ENCODE measurements around the gene CD52.

CD52 gene

DNA sequence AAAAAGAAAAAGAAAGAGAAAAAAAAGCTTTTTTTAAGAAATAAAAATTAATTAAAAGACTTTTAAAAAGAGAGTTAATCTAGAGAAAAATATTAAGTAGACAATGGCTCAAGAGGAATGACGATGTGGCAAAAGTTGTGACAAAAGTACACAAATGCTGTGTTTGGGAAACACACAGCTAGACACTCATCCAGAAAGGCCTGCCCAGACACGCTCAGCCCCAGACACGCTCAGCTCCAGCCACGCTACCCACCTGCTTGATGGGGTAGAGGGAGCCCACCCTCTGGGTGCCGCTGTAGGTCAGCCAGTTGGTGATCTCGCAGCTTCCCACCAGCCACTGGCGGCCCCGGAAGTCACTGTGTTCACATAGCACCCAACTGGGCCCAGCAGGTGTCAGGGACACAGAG, 10.2 kb downstream of the CD52 start (continued):
- TF ChIP-seq PATZ1 (tag by site-specific recombination; IDR thresholded peaks at IDR 0.05) = peak; percentile 22; the same call in 1 of the 2 replicates
- TF ChIP-seq, protein P1, sequence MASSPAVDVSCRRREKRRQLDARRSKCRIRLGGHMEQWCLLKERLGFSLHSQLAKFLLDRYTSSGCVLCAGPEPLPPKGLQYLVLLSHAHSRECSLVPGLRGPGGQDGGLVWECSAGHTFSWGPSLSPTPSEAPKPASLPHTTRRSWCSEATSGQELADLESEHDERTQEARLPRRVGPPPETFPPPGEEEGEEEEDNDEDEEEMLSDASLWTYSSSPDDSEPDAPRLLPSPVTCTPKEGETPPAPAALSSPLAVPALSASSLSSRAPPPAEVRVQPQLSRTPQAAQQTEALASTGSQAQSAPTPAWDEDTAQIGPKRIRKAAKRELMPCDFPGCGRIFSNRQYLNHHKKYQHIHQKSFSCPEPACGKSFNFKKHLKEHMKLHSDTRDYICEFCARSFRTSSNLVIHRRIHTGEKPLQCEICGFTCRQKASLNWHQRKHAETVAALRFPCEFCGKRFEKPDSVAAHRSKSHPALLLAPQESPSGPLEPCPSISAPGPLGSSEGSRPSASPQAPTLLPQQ (tag by site-specific recombination; IDR thresholded peaks at IDR 0.05) = peak; percentile 22; the same call in 1 of the 2 replicates
- no peak for TF ChIP-seq ZNF214 (tag by site-specific recombination; IDR thresholded peaks at IDR 0.05; ENCODE audit: borderline replicate concordance)
- TF ChIP-seq ZNF624 (tag by site-specific recombination; IDR thresholded peaks at IDR 0.05) = no peak
- TF ChIP-seq ZNF654 (tag by site-specific recombination; IDR thresholded peaks at IDR 0.05; ENCODE audit: low read depth) = no peak
- no peak for TF ChIP-seq ZNF280D (tag by site-specific recombination; IDR thresholded peaks at IDR 0.05)
- TF ChIP-seq ZBTB1 (tag by site-specific recombination; IDR thresholded peaks at IDR 0.05) = no peak
- TF ChIP-seq, protein P2, sequence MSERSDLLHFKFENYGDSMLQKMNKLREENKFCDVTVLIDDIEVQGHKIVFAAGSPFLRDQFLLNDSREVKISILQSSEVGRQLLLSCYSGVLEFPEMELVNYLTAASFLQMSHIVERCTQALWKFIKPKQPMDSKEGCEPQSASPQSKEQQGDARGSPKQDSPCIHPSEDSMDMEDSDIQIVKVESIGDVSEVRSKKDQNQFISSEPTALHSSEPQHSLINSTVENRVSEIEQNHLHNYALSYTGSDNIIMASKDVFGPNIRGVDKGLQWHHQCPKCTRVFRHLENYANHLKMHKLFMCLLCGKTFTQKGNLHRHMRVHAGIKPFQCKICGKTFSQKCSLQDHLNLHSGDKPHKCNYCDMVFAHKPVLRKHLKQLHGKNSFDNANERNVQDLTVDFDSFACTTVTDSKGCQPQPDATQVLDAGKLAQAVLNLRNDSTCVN (tag by site-specific recombination; optimal IDR thresholded peaks at IDR 0.05) = no peak
- peak; percentile 36; the same call in 1 of the 2 replicates for TF ChIP-seq PRDM10 (tag by site-specific recombination; IDR thresholded peaks at IDR 0.05)
- no peak for TF ChIP-seq ZNF398 (tag by site-specific recombination; IDR thresholded peaks at IDR 0.05)
- TF ChIP-seq ZFHX2 (tag by site-specific recombination; conservative IDR thresholded peaks at IDR 0.05) = 0 out of 2 replicates have a peak, but pooled peaks have one; percentile 19
- no peak for TF ChIP-seq ZNF416 (tag by site-specific recombination; IDR thresholded peaks at IDR 0.05)
- TF ChIP-seq ZNF23 (tag by site-specific recombination; IDR thresholded peaks at IDR 0.05; ENCODE audit: borderline replicate concordance) = no peak
- no peak for TF ChIP-seq MEIS1 (CRISPR knock-in tag; IDR thresholded peaks at IDR 0.05; ENCODE audit: borderline replicate concordance)
- TF ChIP-seq ZNF660 (tag by site-specific recombination; IDR thresholded peaks at IDR 0.05) = peak; percentile 23; the same call in 1 of the 2 replicates
- no peak for TF ChIP-seq ZNF280C (tag by site-specific recombination; IDR thresholded peaks at IDR 0.05)
- TF ChIP-seq, protein P3, sequence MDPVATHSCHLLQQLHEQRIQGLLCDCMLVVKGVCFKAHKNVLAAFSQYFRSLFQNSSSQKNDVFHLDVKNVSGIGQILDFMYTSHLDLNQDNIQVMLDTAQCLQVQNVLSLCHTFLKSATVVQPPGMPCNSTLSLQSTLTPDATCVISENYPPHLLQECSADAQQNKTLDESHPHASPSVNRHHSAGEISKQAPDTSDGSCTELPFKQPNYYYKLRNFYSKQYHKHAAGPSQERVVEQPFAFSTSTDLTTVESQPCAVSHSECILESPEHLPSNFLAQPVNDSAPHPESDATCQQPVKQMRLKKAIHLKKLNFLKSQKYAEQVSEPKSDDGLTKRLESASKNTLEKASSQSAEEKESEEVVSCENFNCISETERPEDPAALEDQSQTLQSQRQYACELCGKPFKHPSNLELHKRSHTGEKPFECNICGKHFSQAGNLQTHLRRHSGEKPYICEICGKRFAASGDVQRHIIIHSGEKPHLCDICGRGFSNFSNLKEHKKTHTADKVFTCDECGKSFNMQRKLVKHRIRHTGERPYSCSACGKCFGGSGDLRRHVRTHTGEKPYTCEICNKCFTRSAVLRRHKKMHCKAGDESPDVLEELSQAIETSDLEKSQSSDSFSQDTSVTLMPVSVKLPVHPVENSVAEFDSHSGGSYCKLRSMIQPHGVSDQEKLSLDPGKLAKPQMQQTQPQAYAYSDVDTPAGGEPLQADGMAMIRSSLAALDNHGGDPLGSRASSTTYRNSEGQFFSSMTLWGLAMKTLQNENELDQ (tag by site-specific recombination; IDR thresholded peaks at IDR 0.05; ENCODE audit: low read depth) = no peak
- TF ChIP-seq ELK4 (IDR thresholded peaks at IDR 0.05; ENCODE audit: borderline replicate concordance, low read depth, low read length) = no peak
- TF ChIP-seq PRDM1 (tag by site-specific recombination; IDR thresholded peaks at IDR 0.05) = no peak

Data from HEK293 (cell line).